ENCODE data around the gene SCN4B.

SCN4B gene

GRCh38 chr11:118128310-118128709 lies 24.3 kb downstream of the SCN4B start:
- no peak for DNase-seq

- DNase-seq: no peak
Observed at GRCh38 chr11:118126082-118126838, 26.4 kb downstream of the SCN4B start.

GRCh38 chr11:118124929-118125535 lies 27.6 kb downstream of the SCN4B start:
- DNase-seq: no peak

- DNase-seq: no peak
Observed at GRCh38 chr11:118120793-118121192, 31.8 kb downstream of the SCN4B start.

GRCh38 chr11:118117790-118118601 lies 34.6 kb downstream of the SCN4B start:
- peak; percentile 45 for DNase-seq

GRCh38 chr11:118115048-118115447 lies 37.6 kb downstream of the SCN4B start:
- peak; percentile 46 for DNase-seq

- DNase-seq: peak; percentile 28
Observed at GRCh38 chr11:118114266-118114665, 38.4 kb downstream of the SCN4B start.

- DNase-seq: no peak
Observed at GRCh38 chr11:118112711-118113430, 39.8 kb downstream of the SCN4B start.

- DNase-seq: peak; percentile 39
Observed at GRCh38 chr11:118111744-118112035, 40.9 kb downstream of the SCN4B start.

GRCh38 chr11:118111019-118111743 lies 41.4 kb downstream of the SCN4B start:
- peak; percentile 51 for DNase-seq

GRCh38 chr11:118109231-118109630 lies 43.4 kb downstream of the SCN4B start:
- DNase-seq: peak; percentile 24

GRCh38 chr11:118108513-118108912 lies 44.1 kb downstream of the SCN4B start:
- DNase-seq: peak; percentile 44

- peak; percentile 2 for DNase-seq
Observed at GRCh38 chr11:118106789-118107335, 45.8 kb downstream of the SCN4B start.

- peak; percentile 31 for DNase-seq
Observed at GRCh38 chr11:118105657-118106305, 46.8 kb downstream of the SCN4B start.

- DNase-seq: peak; percentile 57
Observed at GRCh38 chr11:118104491-118104890, 48.1 kb downstream of the SCN4B start.

GRCh38 chr11:118102721-118103261 lies 49.8 kb downstream of the SCN4B start:
- DNase-seq: peak; percentile 54

GRCh38 chr11:118100691-118101232 lies 51.9 kb downstream of the SCN4B start:
- peak; percentile 53 for DNase-seq

- DNase-seq: peak; percentile 31
Observed at GRCh38 chr11:118099838-118100556, 52.6 kb downstream of the SCN4B start.

GRCh38 chr11:118098996-118099837 lies 53.4 kb downstream of the SCN4B start:
- DNase-seq: peak; percentile 43
